H9 (cell line): ENCODE results near the gene JAKMIP1. TPM values are rescaled to one million over a fixed set of nuclear protein-coding genes. Genes with fewer than 3 reads are reported as not detected.

Experiments
- DNase-seq: peaks from one replicate; pipeline ENCODE4 v3.0.0-alpha.2; 2017
- H2AFZ ChIP-seq: one replicate; pipeline ENCODE4 v1.6.1; 2013; ENCODE audit warnings: mild to moderate bottlenecking, low read length, control low read depth, moderate library complexity
- H2AK5ac ChIP-seq: 2 replicates; pipeline ENCODE4 v1.6.1; 2013; ENCODE audit warnings: low read length, control low read depth, mixed read lengths; ENCODE audit not compliant: insufficient read length
- H2BK120ac ChIP-seq: one replicate; pipeline ENCODE4 v1.6.1; 2013; ENCODE audit warnings: low read depth, mild to moderate bottlenecking, low read length, control low read depth, inconsistent platforms; ENCODE audit not compliant: poor library complexity, severe bottlenecking
- H2BK12ac ChIP-seq: 2 replicates; pipeline ENCODE4 v1.6.1; 2013; ENCODE audit warnings: low read length, control low read depth, mixed read lengths, low read depth; ENCODE audit not compliant: insufficient read length
- H2BK15ac ChIP-seq: 2 replicates; pipeline ENCODE4 v1.6.1; 2013; ENCODE audit warnings: low read depth, low read length, control low read depth
- H2BK20ac ChIP-seq: one replicate; pipeline ENCODE4 v1.6.1; 2013; ENCODE audit warnings: low read depth, mild to moderate bottlenecking, low read length, control low read depth, inconsistent platforms; ENCODE audit not compliant: poor library complexity, severe bottlenecking
- H2BK5ac ChIP-seq: 2 replicates; pipeline ENCODE4 v1.6.1; 2013; ENCODE audit warnings: low read length, control low read depth, mixed read lengths; ENCODE audit not compliant: insufficient read length
- H3K14ac ChIP-seq: 2 replicates; pipeline ENCODE4 v1.6.1; 2013; ENCODE audit warnings: low read length, control low read depth; ENCODE audit not compliant: insufficient read depth
- H3K18ac ChIP-seq: 2 replicates; pipeline ENCODE4 v1.6.1; 2013; ENCODE audit warnings: low read depth, mild to moderate bottlenecking, mixed read lengths, low read length, control low read depth; ENCODE audit not compliant: insufficient read length
- H3K23ac ChIP-seq: 2 replicates; pipeline ENCODE4 v1.6.1; 2013; ENCODE audit warnings: low read length, control low read depth, mixed read lengths, low read depth; ENCODE audit not compliant: insufficient read length
- H3K23me2 ChIP-seq: 2 replicates; pipeline ENCODE4 v1.6.1; 2013; ENCODE audit warnings: low read depth, mild to moderate bottlenecking, mixed read lengths, low read length, control low read depth; ENCODE audit not compliant: insufficient read length, poor library complexity, severe bottlenecking
- H3K27ac ChIP-seq: 2 replicates; pipeline ENCODE4 v1.5.1; 2013; ENCODE audit warnings: low read length, control low read depth, mixed read lengths, low read depth; ENCODE audit not compliant: insufficient read length
- H3K27me3 ChIP-seq: 2 replicates; pipeline ENCODE4 v1.6.1; 2013; ENCODE audit warnings: low read length, control low read depth, inconsistent platforms; ENCODE audit not compliant: insufficient read depth
- H3K4ac ChIP-seq: 2 replicates; pipeline ENCODE4 v1.6.1; 2013; ENCODE audit warnings: low read depth, mild to moderate bottlenecking, control low read depth, inconsistent platforms, low read length, moderate library complexity
- H3K4me1 ChIP-seq: 2 replicates; pipeline ENCODE4 v1.6.1; 2013; ENCODE audit warnings: low read length, control low read depth, inconsistent platforms; ENCODE audit not compliant: insufficient read depth
- H3K4me2 ChIP-seq: 2 replicates; pipeline ENCODE4 v1.6.1; 2013; ENCODE audit warnings: low read length, control low read depth, mixed read lengths; ENCODE audit not compliant: insufficient read length, insufficient read depth
- H3K56ac ChIP-seq: 2 replicates; pipeline ENCODE4 v1.6.1; 2013; ENCODE audit warnings: low read depth, mild to moderate bottlenecking, mixed read lengths, low read length, control low read depth; ENCODE audit not compliant: insufficient read length
- H3K79me1 ChIP-seq: 2 replicates; pipeline ENCODE4 v1.6.1; 2013; ENCODE audit warnings: low read depth, mild to moderate bottlenecking, moderate library complexity, low read length, control low read depth, inconsistent platforms; ENCODE audit not compliant: insufficient read depth, poor library complexity, severe bottlenecking
- H3K79me2 ChIP-seq: 2 replicates; pipeline ENCODE4 v1.6.1; 2013; ENCODE audit warnings: low read length, control low read depth, inconsistent platforms; ENCODE audit not compliant: insufficient read depth
- H3K9ac ChIP-seq: 2 replicates; pipeline ENCODE4 v1.6.1; 2013; ENCODE audit warnings: low read length, control low read depth, mixed read lengths; ENCODE audit not compliant: insufficient read length; ENCODE audit errors: extremely low read depth
- H3K9me3 ChIP-seq: one replicate; pipeline ENCODE4 v1.6.1; 2013; ENCODE audit warnings: low read depth, low read length, inconsistent platforms; ENCODE audit not compliant: control insufficient read depth
- H3T11ph ChIP-seq: one replicate; pipeline ENCODE4 v1.6.1; 2013; ENCODE audit warnings: mild to moderate bottlenecking, low read length, control low read depth, inconsistent platforms
- H4K20me1 ChIP-seq: one replicate; pipeline ENCODE4 v1.6.1; 2013; ENCODE audit not compliant: control insufficient read depth, insufficient read length, insufficient read depth
- H4K5ac ChIP-seq: 2 replicates; pipeline ENCODE4 v1.6.1; 2013; ENCODE audit warnings: low read depth, mild to moderate bottlenecking, mixed read lengths, low read length, control low read depth; ENCODE audit not compliant: insufficient read length
- H4K8ac ChIP-seq: replicated peaks from 2 replicates; pipeline ENCODE4 v1.6.1; 2013; ENCODE audit warnings: low read length, control low read depth, mixed read lengths, low read depth; ENCODE audit not compliant: insufficient read length
- H4K91ac ChIP-seq: 2 replicates; pipeline ENCODE4 v1.6.1; 2013; ENCODE audit warnings: low read depth, mild to moderate bottlenecking, moderate library complexity, mixed read lengths, low read length, control low read depth; ENCODE audit not compliant: insufficient read length
- H3K27ac Mint-ChIP-seq, 3 experiments: 2 replicates in 2 of 3; 3 replicates in 1 of 3; pipeline ENCODE4 v1.8.0; 2020 to 2021; ENCODE audit warnings: mixed read lengths in 3 of 3, mild to moderate bottlenecking in 1 of 3, moderate library complexity in 1 of 3
- H3K27me3 Mint-ChIP-seq: 2 replicates; pipeline ENCODE4 v1.8.0; 2021; ENCODE audit warnings: low read depth, mild to moderate bottlenecking, moderate library complexity, mixed read lengths
- H3K36me3 Mint-ChIP-seq, 3 experiments: 2 replicates in 2 of 3; 3 replicates in 1 of 3; pipeline ENCODE4 v1.8.0; 2020 to 2021; ENCODE audit warnings: low read depth in 3 of 3, mixed read lengths in 3 of 3; ENCODE audit not compliant: insufficient read depth in 1 of 3
- H3K4me1 Mint-ChIP-seq, 2 experiments: 2 replicates each; pipeline ENCODE4 v1.8.0; 2020; ENCODE audit warnings: mixed read lengths in 2 of 2
- H3K4me3 Mint-ChIP-seq, 2 experiments: 2 replicates in 1 of 2; 3 replicates in 1 of 2; pipeline ENCODE4 v1.8.0; 2020 to 2021; ENCODE audit warnings: mild to moderate bottlenecking in 2 of 2, mixed read lengths in 2 of 2, moderate library complexity in 1 of 2
- H3K9me3 Mint-ChIP-seq, 2 experiments: 2 replicates in 1 of 2; 3 replicates in 1 of 2; pipeline ENCODE4 v1.8.0; 2020; ENCODE audit warnings: mild to moderate bottlenecking in 2 of 2, mixed read lengths in 2 of 2, moderate library complexity in 1 of 2
- CTCF ChIP-seq: fragments of 200-600 bp; sonication (generic); conservative IDR thresholded peaks from 3 replicates; pipeline ENCODE4 v1.8.0; 2021; ENCODE audit warnings: antibody characterized with exemption, mild to moderate bottlenecking
- WGBS: extraction: QIAGEN DNeasy Blood & Tissue Kit; methylation state at CpG from one replicate; pipeline ENCODE4 v1.1.7; 2013; ENCODE audit warnings: missing lambda C conversion rate, low lambda C conversion rate, mixed read lengths; ENCODE audit not compliant: insufficient read length; ENCODE audit errors: extremely low coverage; 5-methylcytosine and 5-hydroxymethylcytosine counted together
- total RNA-seq: library from RNA; stranded (reverse); gene quantifications from 2 replicates; pipeline ENCODE4 v1.2.1, GENCODE V29; 2021

Gene JAKMIP1
- total RNA-seq, 1 experiment from 2014 or later: 1.5 TPM

GRCh38 chr4:6123541-6123940 is 76.8 kb downstream of the JAKMIP1 start:
- Histone ChIP-seq H2BK20ac (no peak overlapping the region), H2BK120ac (no peak overlapping the region), H3K9me3 (no peaks in the 10 kb centered on the region), H4K91ac (no peak overlapping the region), H3K27ac (no peak overlapping the region), H3K4me1 (peaks cover under 1% of the 10 kb centered on the region; the same call in 1 of the 2 replicates), H4K5ac (no peak overlapping the region), H4K8ac (no peak overlapping the region), H3K18ac (no peak overlapping the region), H3T11ph (no peak overlapping the region), H3K56ac (no peak overlapping the region), H3K27me3 (no peaks in the 10 kb centered on the region), H2BK12ac (no peak overlapping the region), H3K79me1 (no peaks in the 10 kb centered on the region), H2BK5ac (no peak overlapping the region), H3K23me2 (no peaks in the 10 kb centered on the region), H2AFZ (no peak overlapping the region), H3K4ac (no peak overlapping the region), H2BK15ac (no peak overlapping the region), H3K23ac (no peak overlapping the region), H3K79me2 (no peaks in the 10 kb centered on the region), H4K20me1 (no peaks in the 10 kb centered on the region), H3K9ac (no peak overlapping the region), H2AK5ac (no peak overlapping the region), H3K4me2 (no peak overlapping the region), H3K14ac (no peak overlapping the region)
- no peak for TF ChIP-seq CTCF
- Mint-ChIP-seq H3K9me3 (no peaks in the 10 kb centered on the region), H3K27ac (no peak overlapping the region; a peak in 1 of 7 replicates), H3K36me3 (no peaks in the 10 kb centered on the region), H3K4me3 (no peak overlapping the region), H3K4me1 (peaks cover 13 to 15% of the 10 kb centered on the region in 2 experiments), H3K27me3 (peaks cover 10% of the 10 kb centered on the region)
- no peak for DNase-seq
- no CpG with 5 or more reads among the region's 2 CpGs for WGBS
